PC-9 (cell line): ENCODE results near the gene SLC10A7.

ENCODE experiments used
- CTCF ChIP-seq: fragments of 200-600 bp; sonication (generic); conservative IDR thresholded peaks from 2 replicates; pipeline ENCODE4 v1.6.1; 2017; ENCODE audit warnings: mixed run types, antibody characterized with exemption, mild to moderate bottlenecking, moderate library complexity
- EZH2 ChIP-seq: fragments of 200-600 bp; sonication (generic); IDR thresholded peaks from 2 replicates; pipeline ENCODE4 v1.8.0; 2017; ENCODE audit warnings: antibody characterized with exemption, low read depth

GRCh38 chr4:146243141-146243882 is 278.4 kb downstream of the SLC10A7 start:
- peak; percentile 32; the same call in 1 of the 2 replicates for TF ChIP-seq CTCF
- no peak for TF ChIP-seq EZH2
